NCI-H2107 treated with DMSO at 0.1 percent for 48 hours (cell line): Measurements from ENCODE around the gene ZNF334.

ENCODE experiments used
- DNase-seq: peaks from one replicate; lab custom pipeline; 2025; ENCODE audit not compliant: unreplicated experiment; lab: John Stamatoyannopoulos, UW

Gene ZNF334

DNA sequence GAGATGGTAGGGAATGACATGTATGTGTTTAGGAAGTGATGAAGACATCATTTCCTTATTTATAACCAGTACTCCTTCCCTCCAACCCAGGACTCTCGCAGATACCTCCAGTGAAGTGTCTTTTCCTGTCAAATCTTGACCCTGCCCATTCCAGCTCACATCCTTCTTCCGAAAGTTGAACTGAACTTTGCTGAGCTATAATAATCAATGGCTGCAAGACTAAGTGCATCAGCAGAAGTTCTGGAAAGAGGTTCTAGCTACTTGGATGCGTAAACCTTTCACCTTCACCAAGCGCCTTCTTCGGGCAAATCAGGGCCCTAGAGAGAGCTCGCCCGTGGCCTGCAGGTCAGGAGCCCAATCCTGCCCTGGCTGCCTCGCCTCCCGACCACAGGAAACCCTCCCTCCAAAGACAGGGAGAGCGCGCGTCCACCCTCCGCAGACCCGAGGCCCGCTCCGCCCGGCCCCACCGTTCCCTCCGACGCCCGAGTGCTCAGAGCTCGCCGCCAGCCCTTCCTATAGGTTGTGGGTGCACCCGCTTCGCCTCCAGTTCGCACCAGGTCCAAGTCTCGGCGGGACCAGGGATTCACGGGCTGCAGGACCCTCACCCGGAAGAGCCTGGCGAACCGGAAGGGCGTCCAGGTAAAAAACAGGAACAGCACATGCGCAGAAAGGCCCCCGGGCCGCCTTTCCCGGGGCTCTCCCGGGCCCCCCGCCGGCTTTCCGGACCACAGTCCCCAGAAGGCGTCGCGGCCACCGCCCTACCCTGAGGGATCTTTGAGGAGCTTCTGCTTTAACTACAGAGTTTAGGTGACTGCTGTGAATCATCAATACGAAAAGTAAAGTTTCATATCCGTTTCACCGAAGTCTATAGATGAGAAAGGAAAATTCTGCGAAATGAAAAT is at the start of gene ZNF334:
Gene ZNF334 (minus strand): TSS at position 617 of the 902 bp plus-strand sequence. CDS start 1,457 bp downstream, outside the sequence.
- peak; percentile 20 for DNase-seq

GRCh38 chr20:46562373-46563169 is 49.2 kb upstream of the ZNF334 start:
- no peak for DNase-seq

DNA sequence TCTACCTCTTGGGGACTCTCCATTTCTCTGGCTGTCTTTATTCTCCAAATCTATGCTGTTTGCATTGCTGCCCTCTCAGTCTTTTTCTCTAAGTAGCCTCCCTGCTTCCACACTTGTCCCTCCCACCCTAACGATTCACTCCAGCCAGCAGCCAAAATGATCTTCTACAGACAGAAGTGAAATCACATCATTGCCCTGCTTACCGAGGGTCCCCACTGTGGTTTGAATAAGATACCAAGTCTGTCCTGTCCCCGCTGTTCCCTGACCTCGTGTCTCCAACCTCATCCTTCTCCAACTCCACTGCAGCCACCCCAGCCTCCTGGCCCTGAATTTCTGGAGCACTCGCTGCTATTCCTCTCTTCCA is 48.6 kb upstream of the ZNF334 start:
- no peak for DNase-seq

GRCh38 chr20:46559685-46560440 is 46.5 kb upstream of the ZNF334 start:
- DNase-seq, result peak; percentile 19

DNA sequence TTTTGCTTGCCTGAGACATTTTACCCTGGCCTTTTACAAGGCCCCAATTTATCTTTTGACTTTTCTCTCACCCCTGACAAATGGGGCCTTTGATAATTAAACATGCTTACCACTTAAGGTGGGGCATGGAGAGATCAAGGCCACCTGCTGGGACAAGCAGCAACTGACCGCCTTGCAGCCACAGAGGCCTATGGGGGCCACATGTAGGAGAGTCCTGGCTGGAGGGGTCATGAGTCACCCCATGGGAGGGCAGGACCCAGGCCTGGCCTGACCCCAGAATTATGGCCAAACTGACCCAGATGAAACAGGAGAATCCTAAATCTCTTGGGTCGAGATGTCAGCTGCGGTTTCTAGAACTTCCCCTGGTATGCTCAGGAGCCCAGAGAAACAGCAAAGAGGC is 45.6 kb upstream of the ZNF334 start:
- no peak for DNase-seq

- no peak for DNase-seq
These were observed 45.2 kb upstream of the ZNF334 start for GRCh38 chr20:46558511-46558959.

DNA sequence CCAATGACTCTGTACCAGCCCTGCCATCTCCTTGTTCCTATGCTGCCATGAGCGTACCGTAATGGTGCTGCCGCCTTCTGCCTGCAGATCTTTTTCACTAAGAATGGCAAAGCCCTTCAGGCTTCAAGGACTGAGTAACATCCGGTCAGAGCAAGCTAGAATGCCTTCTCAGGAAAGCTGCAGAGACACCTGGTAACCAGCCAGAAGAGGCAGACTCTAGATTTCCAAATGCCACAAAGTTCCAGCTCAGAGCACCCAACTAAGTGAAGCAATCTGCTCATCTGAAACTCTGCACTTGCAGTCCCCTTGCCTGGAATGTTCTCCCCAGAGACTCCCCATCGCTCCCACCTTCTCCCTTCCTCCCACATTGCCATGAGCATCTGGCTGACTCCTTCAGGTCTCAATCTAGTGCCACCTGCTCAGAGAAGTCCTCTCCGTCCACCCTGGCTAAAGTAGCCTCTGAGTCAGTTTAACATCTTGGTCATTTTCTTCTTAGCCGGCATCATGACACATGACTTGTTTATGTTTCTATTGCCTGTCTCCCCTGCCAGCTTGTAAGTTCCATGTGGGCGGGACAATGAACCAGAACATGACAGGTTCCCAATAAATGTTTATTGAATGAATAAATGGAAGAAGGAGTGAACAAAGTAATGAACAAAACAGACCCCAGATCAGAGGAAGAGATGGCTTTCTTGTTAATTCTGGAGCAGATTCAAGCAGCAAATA is 44.0 kb upstream of the ZNF334 start:
- DNase-seq, result no peak

- DNase-seq, result no peak
These were observed 42.1 kb upstream of the ZNF334 start for GRCh38 chr20:46555370-46555956.

- no peak for DNase-seq
These were observed 41.5 kb upstream of the ZNF334 start for GRCh38 chr20:46554828-46555227.

DNA sequence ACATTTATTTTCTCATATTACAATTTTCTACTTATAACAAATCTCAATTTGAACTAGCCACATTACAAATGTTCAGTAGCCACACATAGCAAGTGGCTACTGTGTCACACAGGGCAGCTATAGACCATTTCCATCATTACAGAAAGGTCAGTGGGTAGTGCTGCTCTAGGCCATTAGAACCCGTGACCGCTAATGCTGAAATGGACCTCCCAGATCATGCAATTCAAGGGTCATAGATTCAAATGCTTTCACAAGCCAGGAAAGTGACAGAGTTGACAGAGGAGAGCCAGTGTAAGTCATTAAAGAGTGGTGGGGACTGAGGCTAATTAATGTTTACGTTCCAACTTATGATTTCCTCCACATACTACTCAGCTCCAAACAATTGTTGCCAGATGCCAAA is 40.6 kb upstream of the ZNF334 start:
- DNase-seq, result no peak

- no peak for DNase-seq
These were observed 39.4 kb upstream of the ZNF334 start for GRCh38 chr20:46552460-46553420.

- no peak for DNase-seq
These were observed 38.4 kb upstream of the ZNF334 start for GRCh38 chr20:46551522-46552381.

- DNase-seq, result no peak
These were observed 37.1 kb upstream of the ZNF334 start, which contains the start of gene OCSTAMP for GRCh38 chr20:46550461-46550860. Gene OCSTAMP, minus strand, starts transcription at chr20:46550654. Its CDS starts 94 bp downstream, at chr20:46550560.

DNA sequence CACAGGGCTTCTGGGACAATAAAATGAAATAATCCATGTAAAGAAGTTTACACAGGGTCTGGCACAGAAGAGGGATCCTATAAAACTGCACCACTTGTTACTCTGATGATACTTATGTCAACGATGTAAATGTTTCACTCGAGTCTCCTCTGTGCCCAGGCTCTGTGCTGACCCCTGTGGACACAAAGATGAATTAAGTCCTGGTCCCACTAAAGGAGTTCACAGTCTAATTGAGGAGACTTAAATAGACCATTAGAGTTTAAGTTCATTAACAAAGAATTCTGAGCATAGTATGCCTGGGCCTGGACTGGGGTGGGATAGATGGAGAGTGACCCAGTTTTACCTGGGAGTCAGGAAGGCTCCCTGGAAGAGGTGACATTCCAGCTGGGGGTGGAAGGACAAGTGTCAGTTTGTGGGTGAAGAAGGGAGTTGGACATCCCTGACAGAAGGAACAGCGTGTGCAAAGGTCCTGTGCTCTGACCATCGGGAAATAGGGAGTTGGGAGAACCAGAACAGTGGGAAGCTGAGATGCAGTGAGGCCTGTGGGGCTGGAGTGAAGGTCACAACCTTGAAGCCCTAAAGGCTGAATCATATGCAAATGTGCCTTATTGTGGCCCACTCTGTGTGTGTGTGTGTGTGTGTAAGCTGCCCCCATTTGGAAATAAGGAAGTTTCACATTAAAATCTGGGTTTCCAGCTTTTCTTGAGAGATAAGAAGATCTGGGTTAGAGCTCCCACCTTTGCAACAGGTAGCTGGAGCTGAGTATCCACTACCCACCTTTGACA is 36.0 kb upstream of the ZNF334 start:
- DNase-seq, result no peak

DNA sequence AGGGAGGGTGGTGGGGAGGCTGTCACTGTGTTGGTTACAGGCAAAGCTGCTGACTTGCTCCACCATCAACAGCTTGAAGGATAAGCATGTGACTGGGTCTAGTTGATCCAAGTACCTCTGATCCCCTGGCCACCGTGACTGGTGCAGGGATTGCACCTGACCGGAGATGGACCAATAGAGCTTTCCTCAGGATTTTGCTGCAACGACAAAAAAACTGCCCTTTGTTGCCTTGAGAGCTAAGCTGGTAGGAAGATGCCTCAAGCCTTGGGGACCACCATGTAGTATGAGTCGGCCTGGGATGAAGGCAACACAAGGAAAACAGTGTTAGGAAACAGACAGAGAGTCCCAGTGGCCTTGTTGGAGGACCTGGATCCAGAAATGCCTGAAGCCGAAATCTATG is 35.3 kb upstream of the ZNF334 start:
- DNase-seq, result no peak

DNA sequence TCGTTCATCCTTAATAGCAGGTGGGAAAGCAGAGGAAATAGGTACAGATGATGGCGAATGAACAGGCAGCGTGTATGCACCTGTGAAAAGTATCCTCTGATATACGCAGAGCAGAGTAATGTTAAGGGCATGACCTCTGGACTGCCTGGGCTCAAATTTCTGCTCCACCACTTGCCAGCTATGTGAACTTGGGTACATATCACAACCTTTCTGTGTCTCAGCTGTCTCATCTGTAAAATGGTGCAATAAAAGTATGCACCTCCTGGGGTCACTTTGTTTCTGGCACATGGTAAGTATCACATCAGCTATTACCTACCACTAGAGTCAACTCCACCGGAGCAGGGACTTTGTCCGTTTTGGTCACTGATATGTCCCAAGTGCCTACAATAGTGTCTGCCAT is 34.6 kb upstream of the ZNF334 start:
- DNase-seq, result no peak

DNA sequence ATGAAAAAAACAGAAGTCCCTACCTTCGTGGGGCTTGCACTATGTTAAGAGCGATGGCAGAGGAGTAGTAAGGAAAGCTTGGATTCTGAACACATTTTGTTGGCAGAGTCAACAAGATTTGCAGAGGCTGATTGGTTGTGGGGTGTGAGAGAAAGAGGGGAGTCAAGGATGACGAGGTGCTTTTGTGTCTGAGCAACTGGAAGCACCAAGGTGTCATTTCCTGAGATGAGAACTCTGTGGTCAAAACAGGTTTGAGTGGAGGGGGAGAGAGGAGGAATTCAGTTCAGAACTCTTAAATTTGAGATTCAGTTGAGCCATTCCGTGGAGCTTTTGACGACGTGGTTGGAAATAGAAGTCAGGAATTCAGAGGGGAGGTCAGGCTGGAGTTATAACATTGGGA is 33.6 kb upstream of the ZNF334 start:
- no peak for DNase-seq
